CD4-positive, alpha-beta T cell (primary cell): Measurements from ENCODE around the gene QRSL1. TPM values are rescaled to one million over a fixed set of nuclear protein-coding genes. Genes with fewer than 3 reads are reported as not detected.

Experiments used
- ATAC-seq: fragments of 200-7000 bp; cut with Tn5 transposase; one replicate; pipeline ENCODE4 v1.10.0; 2022; ENCODE audit warnings: mild to moderate bottlenecking; ENCODE audit not compliant: poor library complexity
- CTCF ChIA-PET: fragments of 350-600 bp; sonication (Branson Sonifier 250); formaldehyde crosslinking; loops from one replicate; lab custom pipeline; 2021; ENCODE audit warnings: antibody characterized with exemption, inconsistent platforms; lab: Charles Lee
- POLR2A ChIA-PET: fragments of 350-600 bp; sonication (Branson Sonifier 250); formaldehyde crosslinking; loops from one replicate; lab custom pipeline; 2021; ENCODE audit warnings: antibody characterized with exemption, inconsistent platforms; lab: Charles Lee
- DNase-seq, 14 experiments: peaks; one replicate each; pipeline ENCODE4 v3.0.0-alpha.2; 2013 to 2020; ENCODE audit warnings: mixed read lengths in 2 of 14
- H3K27ac ChIP-seq, 2 donors: one replicate each; pipeline versions ENCODE4 v1.5.1 to v1.7.0; 2013; ENCODE audit warnings: low read length in 2 of 2, low read depth in 1 of 2, mild to moderate bottlenecking in 1 of 2
- H3K27me3 ChIP-seq, 2 experiments: 1 replicate in 1 of 2; 2 replicates in 1 of 2; pipeline versions ENCODE4 v1.6.1 to v1.7.0; 2013; ENCODE audit warnings: low read length in 2 of 2, control low read depth in 1 of 2, mild to moderate bottlenecking in 1 of 2, moderate library complexity in 1 of 2; ENCODE audit not compliant: insufficient read depth in 2 of 2, control insufficient read depth in 1 of 2
- H3K36me3 ChIP-seq: one replicate; pipeline ENCODE4 v1.6.1; 2013; ENCODE audit warnings: low read length, control low read depth; ENCODE audit not compliant: insufficient read depth
- H3K4me1 ChIP-seq: one replicate; pipeline ENCODE4 v1.6.1; 2013; ENCODE audit warnings: low read length, control low read depth; ENCODE audit not compliant: insufficient read depth
- H3K4me3 ChIP-seq: one replicate; pipeline ENCODE4 v1.5.1; 2013; ENCODE audit warnings: mild to moderate bottlenecking, low read length, moderate library complexity
- H3K9me3 ChIP-seq, 2 experiments: 1 replicate in 1 of 2; 2 replicates in 1 of 2; pipeline versions ENCODE4 v1.6.1 to v1.7.0; 2013; ENCODE audit warnings: low read length in 2 of 2, mild to moderate bottlenecking in 2 of 2, control low read depth in 1 of 2, moderate library complexity in 1 of 2; ENCODE audit not compliant: control insufficient read depth in 1 of 2, insufficient read depth in 1 of 2
- H3K27ac Mint-ChIP-seq: one replicate; pipeline ENCODE4 v1.8.0; 2020; ENCODE audit warnings: mixed read lengths
- H3K27me3 Mint-ChIP-seq: one replicate; pipeline ENCODE4 v1.8.0; 2021; ENCODE audit warnings: mixed read lengths
- H3K36me3 Mint-ChIP-seq: one replicate; pipeline ENCODE4 v1.8.0; 2021; ENCODE audit warnings: low read depth, mixed read lengths
- H3K4me1 Mint-ChIP-seq: one replicate; pipeline ENCODE4 v1.8.0; 2021; ENCODE audit warnings: low read depth, mixed read lengths
- H3K4me3 Mint-ChIP-seq: one replicate; pipeline ENCODE4 v1.8.0; 2020; ENCODE audit warnings: mild to moderate bottlenecking, mixed read lengths
- H3K9me3 Mint-ChIP-seq: one replicate; pipeline ENCODE4 v1.8.0; 2020; ENCODE audit warnings: mixed read lengths
- intact Hi-C, 2 experiments: fragments of 100-400 bp; cut with DNase I in 1 of 2; cut with micrococcal nuclease in 1 of 2; formaldehyde crosslinking; loops; one replicate each; pipeline versions ENCODE4 v1.15.1 to v1.9.0; 2023 to 2025; cut with DNase I, micrococcal nuclease
- total RNA-seq, 174 experiments: library from RNA in 2 of 174; stranded (reverse) in 2 of 174; gene quantifications; one replicate each; pipeline ENCODE4 v1.2.3 and lab custom pipeline; 2021 to 2026
- TF ChIP-seq, protein P1 (sequence below): fragments of 200-600 bp; IDR thresholded peaks from one replicate; pipeline ENCODE4 v1.8.0; 2022; ENCODE audit warnings: antibody characterized with exemption, mild to moderate bottlenecking

The QRSL1 gene
- total RNA-seq, 2 experiments from 2014 or later: 7.3 to 9.3 TPM

DNA sequence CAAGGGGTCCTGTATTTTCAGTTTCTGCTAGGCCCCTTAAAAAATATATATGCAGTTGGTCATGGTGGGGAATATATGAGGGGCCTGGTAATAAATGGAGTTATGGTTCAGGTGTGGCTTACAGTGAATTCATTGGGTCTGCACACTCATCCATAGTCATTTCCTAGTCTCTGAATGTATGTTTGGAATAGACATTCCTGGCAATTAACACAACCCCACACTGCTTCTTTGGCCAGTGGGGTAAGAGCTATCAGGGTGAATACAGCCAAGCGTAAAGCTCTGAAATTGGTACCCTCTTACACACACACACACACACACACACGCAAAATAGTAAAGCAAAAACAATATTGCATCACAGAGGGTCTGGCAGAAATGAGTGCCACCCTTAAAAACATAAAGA lies 56.5 kb downstream of the QRSL1 start:
- intact Hi-C loops: no loop called here
- POLR2A ChIA-PET: no interaction called here
- CTCF ChIA-PET: no interaction called here

DNA sequence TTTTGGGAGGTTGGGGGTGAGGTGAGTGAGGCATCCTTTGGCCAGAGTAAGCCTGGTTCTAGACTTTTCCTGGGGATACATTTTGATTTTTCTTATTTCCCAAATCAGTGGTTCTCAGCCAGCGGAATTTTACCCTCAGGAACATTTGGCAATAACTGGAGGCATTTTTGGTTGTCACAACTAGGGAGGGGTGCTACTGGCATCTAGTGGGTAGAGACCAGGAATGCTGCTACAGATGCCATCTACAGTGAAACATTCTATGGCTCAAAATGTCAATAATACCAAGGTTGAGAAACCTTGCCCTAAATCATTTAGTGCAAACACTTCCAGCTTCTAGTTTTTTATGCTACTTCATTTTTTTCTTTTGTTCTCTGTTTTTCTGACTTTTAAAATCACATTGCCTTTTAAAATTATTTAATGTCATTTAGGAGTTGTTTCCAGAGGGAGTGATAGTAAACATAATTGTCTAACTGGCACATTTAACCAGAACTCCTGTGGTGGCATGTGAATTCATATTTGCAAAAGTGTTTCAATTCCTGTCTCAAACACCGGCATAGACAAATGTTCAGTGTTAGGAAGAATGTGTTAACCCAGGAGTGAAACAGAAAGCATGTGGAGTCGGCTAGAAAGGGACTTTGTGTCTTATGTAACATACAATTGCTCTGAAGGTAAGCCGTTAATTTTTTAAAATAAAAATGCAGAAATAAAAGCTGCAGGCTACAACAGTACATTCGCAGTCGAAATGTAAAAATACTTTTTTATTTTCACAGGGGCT lies 59.0 kb downstream of the QRSL1 start:
- intact Hi-C loops: no loop called here
- H3K4me3 ChIP-seq: no peak overlapping the region
- H3K36me3 ChIP-seq: no peaks in the 10 kb centered on the region
- H3K4me1 ChIP-seq: no peaks in the 10 kb centered on the region
- no peaks in the 10 kb centered on the region for H3K9me3 ChIP-seq
- no peaks in the 10 kb centered on the region for H3K36me3 Mint-ChIP-seq
- no peak overlapping the region for H3K4me3 Mint-ChIP-seq
- H3K27me3 ChIP-seq: no peaks in the 10 kb centered on the region
- no peaks in the 10 kb centered on the region for H3K27me3 Mint-ChIP-seq
- no peak overlapping the region for H3K27ac ChIP-seq
- TF ChIP-seq, protein P1, sequence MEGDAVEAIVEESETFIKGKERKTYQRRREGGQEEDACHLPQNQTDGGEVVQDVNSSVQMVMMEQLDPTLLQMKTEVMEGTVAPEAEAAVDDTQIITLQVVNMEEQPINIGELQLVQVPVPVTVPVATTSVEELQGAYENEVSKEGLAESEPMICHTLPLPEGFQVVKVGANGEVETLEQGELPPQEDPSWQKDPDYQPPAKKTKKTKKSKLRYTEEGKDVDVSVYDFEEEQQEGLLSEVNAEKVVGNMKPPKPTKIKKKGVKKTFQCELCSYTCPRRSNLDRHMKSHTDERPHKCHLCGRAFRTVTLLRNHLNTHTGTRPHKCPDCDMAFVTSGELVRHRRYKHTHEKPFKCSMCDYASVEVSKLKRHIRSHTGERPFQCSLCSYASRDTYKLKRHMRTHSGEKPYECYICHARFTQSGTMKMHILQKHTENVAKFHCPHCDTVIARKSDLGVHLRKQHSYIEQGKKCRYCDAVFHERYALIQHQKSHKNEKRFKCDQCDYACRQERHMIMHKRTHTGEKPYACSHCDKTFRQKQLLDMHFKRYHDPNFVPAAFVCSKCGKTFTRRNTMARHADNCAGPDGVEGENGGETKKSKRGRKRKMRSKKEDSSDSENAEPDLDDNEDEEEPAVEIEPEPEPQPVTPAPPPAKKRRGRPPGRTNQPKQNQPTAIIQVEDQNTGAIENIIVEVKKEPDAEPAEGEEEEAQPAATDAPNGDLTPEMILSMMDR: no peak
- H3K4me1 Mint-ChIP-seq: no peaks in the 10 kb centered on the region
- ATAC-seq (no peak), DNase-seq (no peak)
- ChIA-PET CTCF (no interaction called here), POLR2A (no interaction called here)
- no peaks in the 10 kb centered on the region for H3K9me3 Mint-ChIP-seq
- H3K27ac Mint-ChIP-seq: no peak overlapping the region

More for the DNA sequence above, 56.5 kb downstream of the QRSL1 start:
- TF ChIP-seq, protein P1: no peak
- Histone ChIP-seq H3K9me3 (no peaks in the 10 kb centered on the region), H3K27ac (no peak overlapping the region), H3K4me1 (no peaks in the 10 kb centered on the region), H3K36me3 (no peaks in the 10 kb centered on the region), H3K27me3 (no peaks in the 10 kb centered on the region), H3K4me3 (no peak overlapping the region)
- no peak for ATAC-seq
- no peaks in the 10 kb centered on the region for H3K4me1 Mint-ChIP-seq
- DNase-seq: no peak
- no peaks in the 10 kb centered on the region for H3K27me3 Mint-ChIP-seq
- H3K36me3 Mint-ChIP-seq: no peaks in the 10 kb centered on the region
- no peaks in the 10 kb centered on the region for H3K9me3 Mint-ChIP-seq
- H3K27ac Mint-ChIP-seq: no peak overlapping the region
- H3K4me3 Mint-ChIP-seq: no peak overlapping the region

DNA sequence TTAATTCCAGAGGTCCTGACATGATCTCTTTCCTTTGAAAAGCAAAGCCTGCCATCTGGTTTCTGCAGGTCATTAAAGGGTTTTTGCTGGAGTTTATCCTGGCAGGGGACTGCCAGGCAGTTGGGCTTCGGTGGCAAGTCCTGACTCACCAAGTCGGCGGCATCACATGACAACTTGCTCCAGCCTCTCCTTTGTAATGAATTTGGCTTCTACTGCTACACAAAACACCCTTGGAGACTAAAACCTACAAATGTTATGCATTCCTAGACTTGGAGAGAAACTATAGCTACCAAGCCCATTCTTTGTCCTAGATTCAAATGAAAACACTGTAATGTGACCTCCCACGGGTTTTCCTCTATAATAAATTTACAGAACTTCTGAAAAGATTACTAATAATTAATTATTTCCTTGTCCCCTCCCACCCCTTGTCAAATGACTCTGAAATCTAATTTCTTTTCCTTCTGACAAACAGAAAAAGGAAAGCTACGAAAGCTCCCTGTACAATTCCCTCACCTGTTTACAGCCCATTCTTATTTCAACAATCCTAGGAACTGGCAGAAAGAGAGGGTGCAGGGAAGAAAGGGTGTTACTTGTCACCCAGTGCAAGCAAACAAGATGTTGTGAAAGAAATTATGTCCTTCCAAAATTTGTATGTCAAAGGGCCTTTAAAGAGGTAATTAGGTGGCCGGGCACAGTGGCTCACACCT lies 62.9 kb downstream of the QRSL1 start:
- Histone ChIP-seq H3K36me3 (no peaks in the 10 kb centered on the region), H3K27ac (no peak overlapping the region), H3K4me1 (no peaks in the 10 kb centered on the region), H3K27me3 (no peaks in the 10 kb centered on the region), H3K9me3 (no peaks in the 10 kb centered on the region), H3K4me3 (no peak overlapping the region)
- ATAC-seq (no peak), DNase-seq (no peak)
- ChIA-PET POLR2A (no interaction called here), CTCF (no interaction called here)
- Mint-ChIP-seq H3K27me3 (peaks cover 15% of the 10 kb centered on the region), H3K4me1 (no peaks in the 10 kb centered on the region), H3K36me3 (no peaks in the 10 kb centered on the region), H3K27ac (no peak overlapping the region), H3K4me3 (no peak overlapping the region), H3K9me3 (no peaks in the 10 kb centered on the region)
- intact Hi-C loops: no loop called here
- TF ChIP-seq, protein P1: no peak
